K562 (cell line): ENCODE data around the gene PCSK2. TPM values are rescaled to one million over a fixed set of nuclear protein-coding genes. Genes with fewer than 3 reads are reported as not detected.

Experiments
- ATAC-seq: fragments of 200-7000 bp; cut with Tn5 transposase; 3 replicates; pipeline ENCODE4 v1.9.1; 2020; ENCODE audit warnings: moderate library complexity
- BruUV-seq: library from RNA; stranded (reverse); fragments of 400-500 nt; replicated peaks from 2 replicates; lab custom pipeline; 2021; lab: Mats Ljungman, UMichigan
- CTCF ChIA-PET: fragments of 300-600 bp; formaldehyde crosslinking; extraction: SDS; loops from one replicate; lab custom pipeline; 2021; ENCODE audit warnings: low intra/inter-chr PET ratio; lab: Yijun Ruan, JAX
- POLR2A ChIA-PET: fragments of 300-600, 350-650 bp; sonication (Branson Sonifier 250); formaldehyde crosslinking; extraction: SDS; loops from one replicate; lab custom pipeline; 2021; ENCODE audit warnings: antibody characterized with exemption, inconsistent platforms; lab: Yijun Ruan, JAX
- DNase-seq, 4 experiments: peaks; one replicate each; pipeline versions ENCODE4 v3.0.0 to v3.0.0-alpha.2; 2011 to 2018; ENCODE audit warnings: low spot score in 3 of 4, mixed read lengths in 3 of 4; ENCODE audit errors: extremely low read depth in 1 of 4
- FAIRE-seq: peaks from 2 replicates; lab custom pipeline; 2011; peaks lifted over from hg19 to GRCh38; lab: Jason Lieb, UNC
- H2AFZ ChIP-seq: 2 replicates; pipeline ENCODE4 v1.6.0; 2011; ENCODE audit warnings: low read depth, low read length, control low read depth, inconsistent platforms
- H3K27ac ChIP-seq: fragments of 200-600 bp; 3 replicates; pipeline ENCODE4 v1.8.0; 2011; ENCODE audit warnings: low read depth, mild to moderate bottlenecking, control low read depth, inconsistent platforms, low read length, moderate library complexity, mixed read lengths; ENCODE audit errors: extremely low read depth
- H3K27me3 ChIP-seq, 2 experiments: fragments of 300-600 bp in 1 of 2; 2 replicates in 1 of 2; 3 replicates in 1 of 2; pipeline versions ENCODE4 v1.6.0 to v1.8.0; 2011; ENCODE audit warnings: inconsistent platforms in 2 of 2, low read length in 2 of 2, mild to moderate bottlenecking in 1 of 2, mixed read lengths in 1 of 2, moderate library complexity in 1 of 2; ENCODE audit not compliant: control insufficient read depth in 2 of 2, insufficient read depth in 2 of 2
- H3K36me3 ChIP-seq: fragments of 300-600 bp; 3 replicates; pipeline ENCODE4 v1.8.0; 2011; ENCODE audit warnings: mild to moderate bottlenecking, low read length, inconsistent platforms; ENCODE audit not compliant: control insufficient read depth, insufficient read depth
- H3K4me1 ChIP-seq, 2 experiments: fragments of 200-600 bp in 1 of 2; replicated peaks in 1 of 2; 2 replicates in 1 of 2; 3 replicates in 1 of 2; pipeline versions ENCODE4 v1.5.1 to v1.8.0; 2011; ENCODE audit warnings: inconsistent platforms in 2 of 2, low read length in 2 of 2, mild to moderate bottlenecking in 1 of 2, mixed read lengths in 1 of 2, moderate library complexity in 1 of 2; ENCODE audit not compliant: control insufficient read depth in 2 of 2, insufficient read depth in 2 of 2
- H3K4me2 ChIP-seq: 2 replicates; pipeline ENCODE4 v1.6.1; 2011; ENCODE audit warnings: low read length, control low read depth, inconsistent platforms, mixed read lengths; ENCODE audit not compliant: insufficient read depth
- H3K4me3 ChIP-seq: fragments of 200-600 bp; sonication (generic), shearing (Covaris generic); 2 replicates; pipeline ENCODE4 v1.5.1; 2016; ENCODE audit warnings: control low read depth, inconsistent platforms
- H3K79me2 ChIP-seq: fragments of 200-600 bp; 3 replicates; pipeline ENCODE4 v1.8.0; 2011; ENCODE audit warnings: low read length, inconsistent platforms; ENCODE audit not compliant: control insufficient read depth, insufficient read depth
- H3K9ac ChIP-seq, 2 experiments: 2 replicates each; pipeline versions ENCODE4 v1.6.0 to v1.6.1; 2011; ENCODE audit warnings: low read depth in 2 of 2, low read length in 2 of 2, control low read depth in 1 of 2, inconsistent platforms in 1 of 2, mild to moderate bottlenecking in 1 of 2, mixed read lengths in 1 of 2; ENCODE audit not compliant: insufficient read depth in 1 of 2
- H3K9me1 ChIP-seq: one replicate; pipeline ENCODE4 v1.6.0; 2011; ENCODE audit warnings: inconsistent platforms, mild to moderate bottlenecking, low read length, moderate library complexity; ENCODE audit not compliant: control insufficient read depth, insufficient read depth
- H3K9me3 ChIP-seq: replicated peaks from 2 replicates; pipeline ENCODE4 v1.5.1; 2011; ENCODE audit warnings: low read depth, low read length, inconsistent platforms; ENCODE audit not compliant: control insufficient read depth, insufficient read depth
- H4K20me1 ChIP-seq: replicated peaks from 2 replicates; pipeline ENCODE4 v1.6.1; 2011; ENCODE audit warnings: low read length, inconsistent platforms, mixed read lengths; ENCODE audit not compliant: control insufficient read depth, insufficient read depth
- ATF7 ChIP-seq: fragments of 450-650 bp; IDR thresholded peaks from 2 replicates; pipeline ENCODE4 v1.7.1; 2014; ENCODE audit warnings: mild to moderate bottlenecking, moderate library complexity
- EGR1 ChIP-seq: fragments of 450-650 bp; conservative IDR thresholded peaks from 2 replicates; pipeline ENCODE4 v1.6.1; 2017; ENCODE audit warnings: mild to moderate bottlenecking
- MCM7 ChIP-seq, 2 experiments: fragments of 450-650 bp; IDR thresholded peaks; 2 replicates each; pipeline ENCODE4 v1.6.1; 2016 to 2018
- PRPF4 ChIP-seq: fragments of 200-400 bp; formaldehyde crosslinking; IDR thresholded peaks from one replicate; pipeline ENCODE4 v1.6.1; 2017; ENCODE audit warnings: low read length, low read depth, mild to moderate bottlenecking; ENCODE audit not compliant: insufficient read depth, poor library complexity, severe bottlenecking
- RNF2 ChIP-seq: sonication (generic); IDR thresholded peaks from 2 replicates; pipeline ENCODE4 v1.6.1; 2016
- SUPT5H ChIP-seq: fragments of 450-650 bp; IDR thresholded peaks from 2 replicates; pipeline ENCODE4 v1.6.1; 2016
- TGIF2 ChIP-seq: sonication (generic); formaldehyde crosslinking; IDR thresholded peaks from 2 replicates; pipeline ENCODE4 v1.8.1; 2022; ENCODE audit warnings: mild to moderate bottlenecking, missing genetic modification reagents, moderate library complexity
- ZBTB33 ChIP-seq: sonication (generic); formaldehyde crosslinking; IDR thresholded peaks from 2 replicates; pipeline ENCODE4 v1.8.1; 2023; ENCODE audit warnings: mild to moderate bottlenecking, missing genetic modification reagents
- ZNF780A ChIP-seq: fragments of 250-450 bp; sonication (Bioruptor Pico); IDR thresholded peaks from 2 replicates; pipeline ENCODE4 v1.5.0; 2021; ENCODE audit warnings: mild to moderate bottlenecking
- WGBS: fragments of 100-300 bp; shearing (Covaris generic); methylation state at CpG from one replicate; pipeline ENCODE4 v1.1.6; 2016; ENCODE audit warnings: low coverage, mixed read lengths; ENCODE audit not compliant: insufficient coverage; ENCODE audit errors: missing lambda C conversion rate; 5-methylcytosine and 5-hydroxymethylcytosine counted together
- in situ Hi-C: fragments of 300-500 bp; cut with MboI; formaldehyde crosslinking; loops from 4 replicates; pipeline ENCODE4 v1.15.0; 2018; ENCODE audit warnings: inconsistent platforms, mixed read lengths
- intact Hi-C: fragments of 100-400 bp; cut with micrococcal nuclease; formaldehyde crosslinking; loops from 2 replicates; pipeline ENCODE4 v1.14.2; 2022
- polyA plus RNA-seq, 8 experiments: library from polyadenylated mRNA; depleted of rRNA in 4 of 8; stranded (reverse) in 5 of 8; unstranded in 3 of 8; fragments of >200 nt; fragmentation: Nextera tagmentation in 2 of 8; fragmentation: Illumina TruSeq in 1 of 8; extraction: Ambion mirVana in 2 of 8; extraction: Trizol in 1 of 8; gene quantifications; 2 replicates each; pipeline versions ENCODE4 v1.2.1 to v1.2.3, GENCODE V29; 2011 to 2014; ENCODE audit warnings: inconsistent platforms in 1 of 8, missing spikeins in 1 of 8
- total RNA-seq, 7 experiments: library from RNA; depleted of rRNA in 6 of 7; stranded (reverse); fragments of >200 nt in 6 of 7; fragmentation: Illumina TruSeq in 2 of 7; extraction: Trizol in 2 of 7; gene quantifications; 2 replicates each; pipeline versions ENCODE4 v1.2.1 to v1.2.3, GENCODE V29; 2011 to 2021; ENCODE audit warnings: low replicate concordance in 1 of 7
- TF ChIP-seq, protein P1 (sequence below): fragments of 450-650 bp; formaldehyde crosslinking; IDR thresholded peaks from 2 replicates; pipeline ENCODE4 v1.4.0; 2022; ENCODE audit warnings: missing genetic modification characterization
- TF ChIP-seq, protein P2 (sequence below): sonication (generic); formaldehyde crosslinking; IDR thresholded peaks from 2 replicates; pipeline ENCODE4 v1.8.1; 2023; ENCODE audit warnings: mild to moderate bottlenecking, missing genetic modification reagents

PCSK2 gene
- total and polyA plus RNA-seq, 9 of the 15 experiments (the other 6 are each of a cell fraction or from before 2014, with no cell fraction given): 0.04 to 0.07 (median 0.05) TPM; not detected in 6

- TF ChIP-seq, protein P1, sequence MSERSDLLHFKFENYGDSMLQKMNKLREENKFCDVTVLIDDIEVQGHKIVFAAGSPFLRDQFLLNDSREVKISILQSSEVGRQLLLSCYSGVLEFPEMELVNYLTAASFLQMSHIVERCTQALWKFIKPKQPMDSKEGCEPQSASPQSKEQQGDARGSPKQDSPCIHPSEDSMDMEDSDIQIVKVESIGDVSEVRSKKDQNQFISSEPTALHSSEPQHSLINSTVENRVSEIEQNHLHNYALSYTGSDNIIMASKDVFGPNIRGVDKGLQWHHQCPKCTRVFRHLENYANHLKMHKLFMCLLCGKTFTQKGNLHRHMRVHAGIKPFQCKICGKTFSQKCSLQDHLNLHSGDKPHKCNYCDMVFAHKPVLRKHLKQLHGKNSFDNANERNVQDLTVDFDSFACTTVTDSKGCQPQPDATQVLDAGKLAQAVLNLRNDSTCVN (CRISPR knock-in tag): no peak
Measured at GRCh38 chr20:17530716-17531664, 304.1 kb downstream of the PCSK2 start, which contains the start of gene BFSP1 (continued).

DNA sequence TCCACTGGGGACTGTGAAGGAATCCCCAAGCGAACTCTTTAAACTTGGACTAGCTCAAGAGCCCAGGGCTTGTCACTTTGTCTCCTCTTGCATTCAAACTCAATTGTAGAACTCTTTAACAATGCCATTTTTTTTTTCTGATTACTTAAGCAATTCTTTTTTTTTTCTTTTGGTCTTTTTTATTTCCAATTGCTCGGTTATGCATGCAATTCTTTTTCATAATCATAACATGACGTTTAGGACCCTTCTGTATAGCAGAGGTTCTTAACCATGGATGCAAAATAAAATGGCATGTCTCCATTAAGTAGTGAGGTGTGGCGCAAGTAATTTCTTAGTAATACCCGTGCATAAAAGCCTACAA is 304.8 kb downstream of the PCSK2 start:
- FAIRE-seq (no peak), DNase-seq (no peak), ATAC-seq (no peak)
- Histone ChIP-seq H3K79me2 (no peaks in the 10 kb centered on the region), H3K9ac (no peak overlapping the region), H3K4me2 (no peak overlapping the region), H3K36me3 (no peaks in the 10 kb centered on the region), H4K20me1 (no peaks in the 10 kb centered on the region), H3K9me1 (no peaks in the 10 kb centered on the region), H3K9me3 (no peaks in the 10 kb centered on the region), H3K4me3 (no peak overlapping the region), H3K27ac (no peak overlapping the region), H3K4me1 (0 out of 5 replicates have a peak, but pooled peaks cover 0 to 5% of the 10 kb centered on the region in 2 experiments), H2AFZ (no peak overlapping the region), H3K27me3 (no peaks in the 10 kb centered on the region)
- in situ Hi-C loops: no loop called here
- no TSS peak for BruUV-seq
- no peak for TF ChIP-seq PRPF4
- no peak for TF ChIP-seq RNF2
- no peak for TF ChIP-seq TGIF2 (CRISPR knock-in tag)
- TF ChIP-seq EGR1: no peak
- TF ChIP-seq ZBTB33 (CRISPR knock-in tag): no peak
- no peak for TF ChIP-seq ATF7
- TF ChIP-seq ZNF780A (CRISPR knock-in tag): no peak
- TF ChIP-seq, protein P2, sequence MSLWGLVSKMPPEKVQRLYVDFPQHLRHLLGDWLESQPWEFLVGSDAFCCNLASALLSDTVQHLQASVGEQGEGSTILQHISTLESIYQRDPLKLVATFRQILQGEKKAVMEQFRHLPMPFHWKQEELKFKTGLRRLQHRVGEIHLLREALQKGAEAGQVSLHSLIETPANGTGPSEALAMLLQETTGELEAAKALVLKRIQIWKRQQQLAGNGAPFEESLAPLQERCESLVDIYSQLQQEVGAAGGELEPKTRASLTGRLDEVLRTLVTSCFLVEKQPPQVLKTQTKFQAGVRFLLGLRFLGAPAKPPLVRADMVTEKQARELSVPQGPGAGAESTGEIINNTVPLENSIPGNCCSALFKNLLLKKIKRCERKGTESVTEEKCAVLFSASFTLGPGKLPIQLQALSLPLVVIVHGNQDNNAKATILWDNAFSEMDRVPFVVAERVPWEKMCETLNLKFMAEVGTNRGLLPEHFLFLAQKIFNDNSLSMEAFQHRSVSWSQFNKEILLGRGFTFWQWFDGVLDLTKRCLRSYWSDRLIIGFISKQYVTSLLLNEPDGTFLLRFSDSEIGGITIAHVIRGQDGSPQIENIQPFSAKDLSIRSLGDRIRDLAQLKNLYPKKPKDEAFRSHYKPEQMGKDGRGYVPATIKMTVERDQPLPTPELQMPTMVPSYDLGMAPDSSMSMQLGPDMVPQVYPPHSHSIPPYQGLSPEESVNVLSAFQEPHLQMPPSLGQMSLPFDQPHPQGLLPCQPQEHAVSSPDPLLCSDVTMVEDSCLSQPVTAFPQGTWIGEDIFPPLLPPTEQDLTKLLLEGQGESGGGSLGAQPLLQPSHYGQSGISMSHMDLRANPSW: no peak
- no peak for TF ChIP-seq SUPT5H
- no peak for TF ChIP-seq MCM7 (IDR thresholded peaks at IDR 0.05)
- WGBS: 28% methylated on average over 4 of the region's 5 CpGs
- ChIA-PET CTCF (no interaction called here), POLR2A (interaction anchor here (0.7 kb wide), 1 partner anchor 107 kb away, joined by 3 read pairs; no protein-coding TSS in a partner anchor)
- intact Hi-C loops: loop anchor here (10.0 kb wide), 2 partner anchors 363 to 463 kb away; no protein-coding TSS in a partner anchor
